Measurements from ENCODE around the gene DIP2C. TPM values are rescaled to one million over a fixed set of nuclear protein-coding genes. Genes with fewer than 3 reads are reported as not detected.

Gene DIP2C
- polyA plus RNA-seq, 1 of the 3 experiments (the other 2 are of a cell fraction): 8.7 TPM

- Histone ChIP-seq H4K20me1 (ENCODE audit: insufficient read depth) (peaks cover 85% of the 10 kb centered on the region), H3K9me2 (no peaks in the 10 kb centered on the region), H3K4me3 (ENCODE audit: low read depth in 2 of 2, low read length in 1 of 2) (no peak overlapping the region), H2AFZ (ENCODE audit: low read depth) (no peak overlapping the region), H3K36me3 (replicated peaks in 1 of 2; ENCODE audit: control insufficient read depth in 1 of 2, insufficient read depth in 2 of 2, low read length in 1 of 2) (no peaks in the 10 kb centered on the region), H3K9ac (no peak overlapping the region), H3K9me3 (no peaks in the 10 kb centered on the region), H3F3A (replicated peaks; ENCODE audit: insufficient read depth) (peaks cover 6% of the 10 kb centered on the region), H3K27ac (ENCODE audit: low read depth in 2 of 2, low read length in 1 of 2) (no peak overlapping the region), H3K4me2 (no peak overlapping the region), H3K4me1 (ENCODE audit: control insufficient read depth in 1 of 2, insufficient read depth in 2 of 2, low read depth in 1 of 2, low read length in 1 of 2) (peaks cover 3 to 14% of the 10 kb centered on the region in 2 experiments; a peak in 3 of 4 replicates), H3K79me2 (ENCODE audit: insufficient read depth) (peaks cover 24% of the 10 kb centered on the region; the same call in 1 of the 2 replicates), H3K27me3 (ENCODE audit: insufficient read depth) (no peaks in the 10 kb centered on the region)
- WGBS (ENCODE audit: low lambda C conversion rate): 85% methylated on average over 15 of the region's 16 CpGs
- ChIA-PET CTCF (no interaction called here), POLR2A (no interaction called here)
- no peak for TF ChIP-seq MEF2A (IDR thresholded peaks at IDR 0.05; ENCODE audit: borderline replicate concordance, low read depth)
- no peak for TF ChIP-seq GABPA (IDR thresholded peaks at IDR 0.05; ENCODE audit: low read depth)
- TF ChIP-seq ELF1 (IDR thresholded peaks at IDR 0.05): no peak
- TF ChIP-seq MAX (IDR thresholded peaks at IDR 0.05; ENCODE audit: low read depth): no peak
- DNase-seq: no peak
Observed at GRCh38 chr10:541750-542371, 147.6 kb downstream of the DIP2C start.

GRCh38 chr10:541041-541440 is 148.4 kb downstream of the DIP2C start:
- peaks cover 87% of the 10 kb centered on the region for H4K20me1 ChIP-seq (ENCODE audit: insufficient read depth)
- CTCF ChIA-PET: interaction anchor here (1.1 kb wide), 1 partner anchor 14 kb away, joined by 4 read pairs; no protein-coding TSS in a partner anchor
- POLR2A ChIA-PET: no interaction called here

More at GRCh38 chr10:541041-541440, 148.4 kb downstream of the DIP2C start:
- Histone ChIP-seq H3K27ac (ENCODE audit: low read depth in 2 of 2, low read length in 1 of 2) (no peak overlapping the region), H3K9me3 (no peaks in the 10 kb centered on the region), H3K9me2 (no peaks in the 10 kb centered on the region), H3K4me3 (ENCODE audit: low read depth in 2 of 2, low read length in 1 of 2) (no peak overlapping the region), H2AFZ (ENCODE audit: low read depth) (no peak overlapping the region), H3K4me2 (no peak overlapping the region), H3K79me2 (ENCODE audit: insufficient read depth) (peaks cover 29% of the 10 kb centered on the region; the same call in 1 of the 2 replicates), H3K4me1 (ENCODE audit: control insufficient read depth in 1 of 2, insufficient read depth in 2 of 2, low read depth in 1 of 2, low read length in 1 of 2) (peaks cover 0 to 11% of the 10 kb centered on the region in 2 experiments; a peak in 1 of 4 replicates), H3K27me3 (ENCODE audit: insufficient read depth) (no peaks in the 10 kb centered on the region), H3K36me3 (replicated peaks in 1 of 2; ENCODE audit: control insufficient read depth in 1 of 2, insufficient read depth in 2 of 2, low read length in 1 of 2) (no peaks in the 10 kb centered on the region), H3K9ac (no peak overlapping the region), H3F3A (replicated peaks; ENCODE audit: insufficient read depth) (peaks cover 6% of the 10 kb centered on the region)
- no peak for DNase-seq
- 92% methylated on average over 8 of the region's 13 CpGs for WGBS (ENCODE audit: low lambda C conversion rate)
- TF ChIP-seq RFX5 (IDR thresholded peaks at IDR 0.05; ENCODE audit: low read length) (no peak), PBX3 (IDR thresholded peaks at IDR 0.05) (no peak), RAD21 (IDR thresholded peaks at IDR 0.05; ENCODE audit: low read length) (no peak), TAF1 (IDR thresholded peaks at IDR 0.05; ENCODE audit: borderline replicate concordance, low read depth, low read length) (no peak), ZBTB33 (IDR thresholded peaks at IDR 0.05; ENCODE audit: borderline replicate concordance, low read depth) (no peak), SIN3A (IDR thresholded peaks at IDR 0.05; ENCODE audit: borderline replicate concordance, low read depth, low read length) (no peak), YY1 (IDR thresholded peaks at IDR 0.05; ENCODE audit: low read depth) (no peak), ELF1 (IDR thresholded peaks at IDR 0.05) (no peak), SMC3 (IDR thresholded peaks at IDR 0.05; ENCODE audit: low read depth, low read length) (no peak), RCOR1 (IDR thresholded peaks at IDR 0.05; ENCODE audit: low read length) (no peak), NRF1 (IDR thresholded peaks at IDR 0.05; ENCODE audit: low read depth, low read length) (no peak)
